IPS-NIHi7 (cell line): ENCODE measurements around the gene TNFRSF8.

Experiments used
- DNase-seq: peaks from one replicate; pipeline ENCODE4 v3.0.0; 2012; ENCODE audit warnings: mixed read lengths; ENCODE audit errors: extremely low spot score

The TNFRSF8 gene

DNA sequence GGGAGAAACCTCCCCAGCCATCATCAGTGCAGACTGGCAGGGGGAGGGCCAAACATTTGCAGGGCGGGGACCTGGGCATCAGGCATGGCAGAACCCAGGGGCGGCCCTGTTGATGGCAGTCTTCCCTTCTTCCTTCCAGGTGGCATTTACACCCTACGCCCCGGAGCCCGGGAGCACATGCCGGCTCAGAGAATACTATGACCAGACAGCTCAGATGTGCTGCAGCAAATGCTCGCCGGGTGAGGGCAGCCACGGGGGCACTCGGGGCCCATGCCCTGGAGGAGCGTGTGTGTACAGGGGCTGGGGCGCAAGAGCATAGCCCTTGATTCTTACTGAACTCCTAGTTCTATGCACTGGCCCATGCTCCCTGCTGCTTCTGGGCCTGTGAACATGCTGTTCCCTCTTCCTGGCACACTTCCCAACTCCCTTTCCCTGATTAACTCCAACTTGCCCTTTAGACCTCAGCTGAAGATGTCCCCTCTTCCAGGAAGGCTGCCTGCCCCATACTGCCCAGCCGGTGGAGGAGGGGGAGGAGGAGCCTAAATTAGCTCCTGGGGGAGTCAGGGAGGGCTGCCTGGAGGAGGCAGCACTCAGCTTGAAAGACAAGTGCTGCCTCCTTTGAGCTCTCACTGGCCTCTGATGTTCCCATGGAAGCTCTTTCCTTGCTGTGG is 125.7 kb downstream of the TNFRSF8 start:
- DNase-seq, result no peak

GRCh38 chr1:12189328-12189682 is 126.2 kb downstream of the TNFRSF8 start:
- DNase-seq, result no peak

- no peak for DNase-seq
These were observed 128.3 kb downstream of the TNFRSF8 start for GRCh38 chr1:12191242-12192032.
